Measurements from ENCODE around the gene ZNF699. TPM values are rescaled to one million over a fixed set of nuclear protein-coding genes. Genes with fewer than 3 reads are reported as not detected.
"Not testable (repeated sequence)": the region's sequence is repeated elsewhere in the genome, so short reads cannot be mapped to it uniquely, and the experiment has no call there.

Gene ZNF699
- total RNA-seq, 2 experiments from 2014 or later, result 10.7 to 11.7 TPM

- H3K4me3 Mint-ChIP-seq, H3K27ac Mint-ChIP-seq, CTCF ChIA-PET, POLR2A ChIA-PET, DNase-seq, H3K27me3 Mint-ChIP-seq: not testable (repeated sequence)
- Mint-ChIP-seq H3K4me1 (peaks cover 22% of the 10 kb centered on the region), H3K36me3 (ENCODE audit: low read depth) (peaks cover 33% of the 10 kb centered on the region), H3K9me3 (peaks cover 25% of the 10 kb centered on the region)
Measured at GRCh38 chr19:9321756-9322155, 12.1 kb upstream of the ZNF699 start.

- ChIA-PET CTCF (no interaction called here), POLR2A (no interaction called here)
- Mint-ChIP-seq H3K27me3 (no peaks in the 10 kb centered on the region), H3K36me3 (ENCODE audit: low read depth) (peaks cover 32% of the 10 kb centered on the region), H3K27ac (no peak overlapping the region), H3K4me3 (no peak overlapping the region), H3K4me1 (peaks cover 22% of the 10 kb centered on the region), H3K9me3 (peaks cover 24% of the 10 kb centered on the region)
- no peak for DNase-seq
Measured at GRCh38 chr19:9321338-9321737, 11.7 kb upstream of the ZNF699 start.

DNA sequence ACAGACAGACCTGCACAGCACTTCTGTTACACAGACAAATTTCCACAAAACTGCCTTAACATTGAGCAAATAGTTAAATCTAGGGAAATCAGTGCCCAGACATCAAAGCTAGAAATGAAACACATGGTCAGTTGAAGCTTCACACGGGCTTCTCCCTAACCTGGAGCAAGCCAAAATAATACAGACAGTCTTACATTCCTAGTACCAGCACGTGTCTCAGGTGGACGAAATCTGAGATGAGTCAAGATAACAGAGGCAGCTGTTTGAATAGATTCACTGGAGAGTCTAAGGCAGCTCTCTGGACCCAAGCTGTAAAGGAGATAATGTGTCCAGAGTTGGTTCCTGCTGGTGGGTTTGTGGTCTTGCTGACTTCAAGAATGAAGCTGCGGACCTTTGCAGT lies 4.1 kb upstream of the ZNF699 start:
- peaks cover 10% of the 10 kb centered on the region for H3K4me1 Mint-ChIP-seq
- POLR2A ChIA-PET, result interaction anchor here (1.2 kb wide), 1 partner anchor 10 kb away, joined by 4 read pairs; the partner anchor contains the start of gene ZNF559
- no peak overlapping the region for H3K27ac Mint-ChIP-seq
- H3K36me3 Mint-ChIP-seq (ENCODE audit: low read depth), result peaks cover 9% of the 10 kb centered on the region
- H3K9me3 Mint-ChIP-seq, result peaks cover 39% of the 10 kb centered on the region
- H3K4me3 Mint-ChIP-seq, result no peak overlapping the region
- DNase-seq, result no peak
- no peaks in the 10 kb centered on the region for H3K27me3 Mint-ChIP-seq
- CTCF ChIA-PET, result no interaction called here

DNA sequence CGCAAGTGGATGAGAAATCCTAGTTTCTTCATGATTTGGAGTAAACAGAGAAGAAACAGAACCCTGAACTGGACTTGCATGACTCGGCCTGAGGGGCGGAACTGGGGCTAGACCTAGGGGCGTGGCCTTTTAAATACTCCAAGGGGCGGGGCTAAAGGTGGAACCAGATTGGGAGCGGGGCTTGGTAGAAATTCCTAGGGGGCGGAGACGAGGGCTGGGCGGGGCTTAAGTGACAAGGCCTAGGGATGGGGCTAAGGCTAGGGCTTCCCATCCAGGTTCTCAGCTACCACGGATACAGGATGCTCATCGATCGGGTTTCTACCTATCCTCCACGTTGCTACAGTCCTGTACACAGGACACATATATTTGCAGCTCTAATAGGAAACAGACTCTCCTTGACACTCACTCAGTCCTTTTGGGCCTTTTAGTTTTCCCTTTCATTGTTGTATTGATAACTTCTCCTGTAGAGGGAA lies 372 bp upstream of the ZNF699 start:
- peak overlapping the region; percentile 83 for H3K4me3 Mint-ChIP-seq
- DNase-seq, result no peak
- POLR2A ChIA-PET, result interaction anchor here (1.1 to 3.7 kb wide), 4 partner anchors 9 to 458 kb away, joined by 3 to 15 read pairs (median 10); partner anchors contain the start of genes ZNF266, ZNF559 and ZNF846

GRCh38 chr19:9308091-9308770 lies 1.4 kb downstream of the ZNF699 start:
- Mint-ChIP-seq H3K27ac (peak overlapping the region; percentile 92), H3K4me1 (peaks cover 21% of the 10 kb centered on the region), H3K4me3 (peak overlapping the region; percentile 83), H3K27me3 (no peaks in the 10 kb centered on the region), H3K36me3 (ENCODE audit: low read depth) (peaks cover 35% of the 10 kb centered on the region), H3K9me3 (peaks cover 32% of the 10 kb centered on the region)
- no peak for DNase-seq
- ChIA-PET POLR2A (interaction anchor here (3.7 kb wide), 1 partner anchor 127 kb away, joined by 15 read pairs; the partner anchor contains the start of gene ZNF266), CTCF (interaction anchor here (0.9 to 1.0 kb wide), 2 partner anchors 16 to 126 kb away, joined by 4 to 5 read pairs; partner anchors contain the start of gene ZNF559)

More for the DNA sequence above, 372 bp upstream of the ZNF699 start:
- peaks cover 21% of the 10 kb centered on the region for H3K4me1 Mint-ChIP-seq
- CTCF ChIA-PET, result interaction anchor here (1.0 to 1.7 kb wide), 5 partner anchors 14 to 486 kb away, joined by 4 to 6 read pairs (median 5); partner anchors contain the start of gene ZNF559
- H3K36me3 Mint-ChIP-seq (ENCODE audit: low read depth), result peaks cover 22% of the 10 kb centered on the region
- H3K27me3 Mint-ChIP-seq, result no peaks in the 10 kb centered on the region
- H3K9me3 Mint-ChIP-seq, result peaks cover 39% of the 10 kb centered on the region
- peak overlapping the region; percentile 92 for H3K27ac Mint-ChIP-seq

- CTCF ChIA-PET, result no interaction called here
- Mint-ChIP-seq H3K36me3 (ENCODE audit: low read depth) (peaks cover 53% of the 10 kb centered on the region), H3K4me3 (no peak overlapping the region), H3K27ac (no peak overlapping the region), H3K4me1 (peaks cover 21% of the 10 kb centered on the region), H3K9me3 (peaks cover 27% of the 10 kb centered on the region), H3K27me3 (no peaks in the 10 kb centered on the region)
- DNase-seq, result no peak
- POLR2A ChIA-PET, result no interaction called here
Measured at GRCh38 chr19:9306443-9306842, 3.2 kb downstream of the ZNF699 start.

GRCh38 chr19:9296336-9296735 lies 13.3 kb downstream of the ZNF699 start:
- no peaks in the 10 kb centered on the region for H3K4me1 Mint-ChIP-seq
- CTCF ChIA-PET, result no interaction called here
- no peaks in the 10 kb centered on the region for H3K27me3 Mint-ChIP-seq
- H3K4me3 Mint-ChIP-seq, result no peak overlapping the region
- POLR2A ChIA-PET, result no interaction called here
- H3K36me3 Mint-ChIP-seq (ENCODE audit: low read depth), result peaks cover 81% of the 10 kb centered on the region
- DNase-seq, result no peak
- peaks cover 72% of the 10 kb centered on the region for H3K9me3 Mint-ChIP-seq
- H3K27ac Mint-ChIP-seq, result no peak overlapping the region

GRCh38 chr19:9295411-9295849 lies 14.2 kb downstream of the ZNF699 start:
- no peak overlapping the region for H3K4me3 Mint-ChIP-seq
- H3K27ac Mint-ChIP-seq, result no peak overlapping the region
- H3K4me1 Mint-ChIP-seq, result no peaks in the 10 kb centered on the region
- peaks cover 65% of the 10 kb centered on the region for H3K9me3 Mint-ChIP-seq
- H3K36me3 Mint-ChIP-seq (ENCODE audit: low read depth), result peaks cover 73% of the 10 kb centered on the region
- POLR2A ChIA-PET, result no interaction called here
- CTCF ChIA-PET, result interaction anchor here (1.8 kb wide), 1 partner anchor 14 kb away, joined by 5 read pairs; the partner anchor contains the start of gene ZNF699
- H3K27me3 Mint-ChIP-seq, result no peaks in the 10 kb centered on the region
- no peak for DNase-seq

- peaks cover 26% of the 10 kb centered on the region for H3K36me3 Mint-ChIP-seq (ENCODE audit: low read depth)
- H3K27ac Mint-ChIP-seq, result no peak overlapping the region
- no peaks in the 10 kb centered on the region for H3K27me3 Mint-ChIP-seq
- no peak for DNase-seq
- no peaks in the 10 kb centered on the region for H3K4me1 Mint-ChIP-seq
- peaks cover 39% of the 10 kb centered on the region for H3K9me3 Mint-ChIP-seq
- no peak overlapping the region for H3K4me3 Mint-ChIP-seq
- ChIA-PET POLR2A (no interaction called here), CTCF (no interaction called here)
Measured at GRCh38 chr19:9289231-9289884, 20.3 kb downstream of the ZNF699 start.

DNA sequence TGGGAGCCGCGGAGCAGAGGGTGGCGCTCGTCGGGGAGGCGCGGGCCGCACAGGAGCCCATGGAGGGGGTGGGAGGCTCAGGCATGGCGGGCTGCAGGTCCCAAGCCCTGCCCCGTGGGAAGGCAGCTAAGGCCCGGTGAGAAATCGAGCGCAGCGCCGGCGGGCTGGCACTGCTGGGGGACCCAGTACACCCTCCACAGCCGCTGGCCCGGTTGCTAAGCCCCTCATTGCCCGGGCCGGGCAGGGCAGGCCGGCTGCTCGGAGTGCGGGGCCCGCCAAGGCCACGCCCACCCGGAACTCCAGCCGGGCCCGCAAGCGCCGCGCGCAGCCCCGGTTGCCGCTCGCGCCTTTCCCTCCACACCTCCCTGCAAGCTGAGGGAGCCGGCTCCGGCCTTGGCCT lies 26.2 kb downstream of the ZNF699 start:
- H3K9me3 Mint-ChIP-seq, result peaks cover 23% of the 10 kb centered on the region
- POLR2A ChIA-PET; H3K27me3 Mint-ChIP-seq; H3K4me1 Mint-ChIP-seq; DNase-seq; CTCF ChIA-PET; H3K36me3 Mint-ChIP-seq (ENCODE audit: low read depth); H3K4me3 Mint-ChIP-seq; H3K27ac Mint-ChIP-seq: not testable (repeated sequence)

DNA sequence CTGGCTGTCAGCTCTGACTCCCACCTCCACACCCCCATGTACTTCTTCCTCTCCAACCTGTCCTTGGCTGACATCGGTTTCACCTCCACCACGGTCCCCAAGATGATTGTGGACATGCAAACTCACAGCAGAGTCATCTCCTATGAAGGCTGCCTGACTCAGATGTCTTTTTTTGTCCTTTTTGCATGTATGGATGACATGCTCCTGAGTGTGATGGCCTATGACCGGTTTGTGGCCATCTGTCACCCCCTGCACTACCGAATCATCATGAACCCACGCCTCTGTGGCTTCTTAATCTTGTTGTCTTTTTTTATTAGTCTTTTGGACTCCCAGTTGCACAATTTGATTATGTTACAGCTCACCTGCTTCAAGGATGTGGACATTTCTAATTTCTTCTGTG lies 58.4 kb downstream of the ZNF699 start:
- ChIA-PET POLR2A (no interaction called here), CTCF (no interaction called here)
- H3K9me3 Mint-ChIP-seq, result peaks cover 12% of the 10 kb centered on the region
- H3K4me3 Mint-ChIP-seq, result no peak overlapping the region
- H3K36me3 Mint-ChIP-seq (ENCODE audit: low read depth), result no peaks in the 10 kb centered on the region
- peaks cover 1% of the 10 kb centered on the region for H3K27me3 Mint-ChIP-seq
- no peaks in the 10 kb centered on the region for H3K4me1 Mint-ChIP-seq
- H3K27ac Mint-ChIP-seq, result no peak overlapping the region
- no peak for DNase-seq

DNA sequence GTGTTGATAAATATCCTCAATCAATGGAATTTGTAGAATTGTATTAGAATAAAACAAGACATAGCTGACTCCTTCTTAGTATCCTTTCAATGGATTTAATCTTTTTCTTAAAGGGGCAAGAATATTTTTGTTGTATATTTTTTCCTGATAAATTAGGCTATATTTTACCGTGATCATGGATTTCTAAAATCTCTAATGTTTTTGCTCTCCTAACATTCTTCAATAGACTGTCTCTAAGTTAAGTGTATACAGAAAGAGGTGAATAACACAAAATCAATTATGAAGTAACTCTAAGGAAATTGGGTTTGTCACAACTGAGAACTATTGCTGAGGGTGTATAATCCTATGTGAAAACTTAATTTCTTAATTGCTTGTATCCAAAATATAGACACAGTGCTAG lies 59.0 kb downstream of the ZNF699 start, which contains the start of gene OR7E24:
OR7E24 (plus strand) TSS at position 301 of the 400 bp plus-strand sequence. CDS start 114 bp downstream, outside the sequence.
- Mint-ChIP-seq H3K9me3 (peaks cover 10% of the 10 kb centered on the region), H3K27ac (no peak within 1 kb of the TSS), H3K36me3 (ENCODE audit: low read depth) (no peaks in the 10 kb centered on the region), H3K27me3 (peaks cover 1% of the 10 kb centered on the region), H3K4me3 (no peak within 1 kb of the TSS), H3K4me1 (no peaks in the 10 kb centered on the region)
- no peak for DNase-seq
- ChIA-PET POLR2A (no interaction called here), CTCF (no interaction called here)
